ENCODE data around the gene GSTA4.

Gene GSTA4

GRCh38 chr6:52929321-52930164 is 65.5 kb downstream of the GSTA4 start:
- CTCF ChIA-PET = no interaction called here
- no peak for TF ChIP-seq LEF1 (IDR thresholded peaks at IDR 0.05; ENCODE audit: borderline replicate concordance)
- DNase-seq (ENCODE audit: extremely low spot score) = no peak
- POLR2A ChIA-PET = no interaction called here
